BJ (cell line): ENCODE results near the gene TCEAL4. TPM values are rescaled to one million over a fixed set of nuclear protein-coding genes. Genes with fewer than 3 reads are reported as not detected.

Experiments
- CTCF ChIA-PET: fragments of 350-600 bp; formaldehyde crosslinking; extraction: SDS; loops from one replicate; lab custom pipeline; 2021; ENCODE audit warnings: antibody characterized with exemption, inconsistent platforms; lab: Yijun Ruan, JAX
- POLR2A ChIA-PET: fragments of 300-600 bp; sonication (Branson Sonifier 250); formaldehyde crosslinking; extraction: SDS; loops from one replicate; lab custom pipeline; 2021; ENCODE audit warnings: antibody characterized with exemption; lab: Charles Lee
- DNase-seq: peaks from one replicate; pipeline ENCODE4 v3.0.0-alpha.2; 2011; ENCODE audit warnings: low read depth
- H3K27me3 ChIP-seq: 2 replicates; pipeline ENCODE4 v1.6.0; 2011; ENCODE audit warnings: low read length; ENCODE audit not compliant: control insufficient read depth, insufficient read depth
- H3K36me3 ChIP-seq: 2 replicates; pipeline ENCODE4 v1.5.1; 2011; ENCODE audit warnings: low read length; ENCODE audit not compliant: control insufficient read depth, insufficient read depth
- H3K4me3 ChIP-seq: 2 replicates; pipeline ENCODE4 v1.5.1; 2011; ENCODE audit warnings: low read depth, mild to moderate bottlenecking, control low read depth, low read length
- CTCF ChIP-seq: IDR thresholded peaks from 2 replicates; pipeline ENCODE4 v1.5.1; 2011; ENCODE audit warnings: low read depth, mild to moderate bottlenecking, control low read depth, inconsistent platforms, low read length, moderate library complexity; ENCODE audit not compliant: insufficient read depth
- polyA plus RNA-seq: library from polyadenylated mRNA; depleted of rRNA; stranded (reverse); fragments of >200 nt; gene quantifications from 2 replicates; pipeline ENCODE4 v1.2.3, GENCODE V29; 2011

TCEAL4 gene
- polyA plus RNA-seq, 1 experiment: 28.6 TPM

- ChIA-PET POLR2A (no interaction called here), CTCF (interaction anchor here (0.7 kb wide), 1 partner anchor 17 kb away, joined by 3 read pairs; no protein-coding TSS in a partner anchor)
- Histone ChIP-seq H3K36me3 (no peaks in the 10 kb centered on the region), H3K4me3 (no peak overlapping the region), H3K27me3 (no peaks in the 10 kb centered on the region)
- peak; percentile 32 for DNase-seq
- TF ChIP-seq CTCF: no peak
Observed at GRCh38 chrX:103565752-103566151, 19.6 kb upstream of the TCEAL4 start.

GRCh38 chrX:103571121-103571520, 14.2 kb upstream of the TCEAL4 start:
- Histone ChIP-seq H3K27me3 (no peaks in the 10 kb centered on the region), H3K36me3 (no peaks in the 10 kb centered on the region), H3K4me3 (no peak overlapping the region)
- POLR2A ChIA-PET: no interaction called here
- CTCF ChIA-PET: interaction anchor here (0.6 kb wide), 1 partner anchor 36 kb away, joined by 3 read pairs; no protein-coding TSS in a partner anchor
- no peak for DNase-seq
- no peak for TF ChIP-seq CTCF

- DNase-seq: no peak
- H3K27me3 ChIP-seq: no peaks in the 10 kb centered on the region
- no peak overlapping the region for H3K4me3 ChIP-seq
- TF ChIP-seq CTCF: no peak
- POLR2A ChIA-PET: no interaction called here
- CTCF ChIA-PET: interaction anchor here (0.6 kb wide), 1 partner anchor 37 kb away, joined by 3 read pairs; no protein-coding TSS in a partner anchor
- no peaks in the 10 kb centered on the region for H3K36me3 ChIP-seq
Observed at GRCh38 chrX:103571726-103572125, 13.6 kb upstream of the TCEAL4 start.

- ChIA-PET POLR2A (interaction anchor here (0.6 kb wide), 2 partner anchors 18 to 57 kb away, joined by 3 to 4 read pairs; no protein-coding TSS in a partner anchor), CTCF (interaction anchor here (0.8 kb wide), 1 partner anchor 9 kb away, joined by 3 read pairs; no protein-coding TSS in a partner anchor)
- TF ChIP-seq CTCF: no peak
Observed at GRCh38 chrX:103573202-103573601, 12.1 kb upstream of the TCEAL4 start.

GRCh38 chrX:103584596-103584995, 719 bp upstream of the TCEAL4 start:
- no peak overlapping the region for H3K4me3 ChIP-seq
- POLR2A ChIA-PET: no interaction called here
- peaks cover 2% of the 10 kb centered on the region; the same call in 1 of the 2 replicates for H3K36me3 ChIP-seq
- CTCF ChIA-PET: interaction anchor here (0.6 kb wide), 1 partner anchor 27 kb away, joined by 3 read pairs; no protein-coding TSS in a partner anchor
- DNase-seq: no peak
- no peak for TF ChIP-seq CTCF
- H3K27me3 ChIP-seq: no peaks in the 10 kb centered on the region

More at GRCh38 chrX:103573202-103573601, 12.1 kb upstream of the TCEAL4 start:
- Histone ChIP-seq H3K27me3 (no peaks in the 10 kb centered on the region), H3K36me3 (no peaks in the 10 kb centered on the region), H3K4me3 (no peak overlapping the region)
- DNase-seq: no peak
